Fibroblast of peridontal ligament (primary cell): ENCODE data around the gene RPS28.
A peak's percentile ranks its signal among the peaks of the same experiment; 100 is the strongest.
"Not testable (repeated sequence)": the region's sequence is repeated elsewhere in the genome, so short reads cannot be mapped to it uniquely, and the experiment has no call there.

Experiments used
- DNase-seq: peaks from one replicate; pipeline ENCODE4 v3.0.0-alpha.2; 2010; ENCODE audit errors: extremely low read depth

RPS28 gene

DNA sequence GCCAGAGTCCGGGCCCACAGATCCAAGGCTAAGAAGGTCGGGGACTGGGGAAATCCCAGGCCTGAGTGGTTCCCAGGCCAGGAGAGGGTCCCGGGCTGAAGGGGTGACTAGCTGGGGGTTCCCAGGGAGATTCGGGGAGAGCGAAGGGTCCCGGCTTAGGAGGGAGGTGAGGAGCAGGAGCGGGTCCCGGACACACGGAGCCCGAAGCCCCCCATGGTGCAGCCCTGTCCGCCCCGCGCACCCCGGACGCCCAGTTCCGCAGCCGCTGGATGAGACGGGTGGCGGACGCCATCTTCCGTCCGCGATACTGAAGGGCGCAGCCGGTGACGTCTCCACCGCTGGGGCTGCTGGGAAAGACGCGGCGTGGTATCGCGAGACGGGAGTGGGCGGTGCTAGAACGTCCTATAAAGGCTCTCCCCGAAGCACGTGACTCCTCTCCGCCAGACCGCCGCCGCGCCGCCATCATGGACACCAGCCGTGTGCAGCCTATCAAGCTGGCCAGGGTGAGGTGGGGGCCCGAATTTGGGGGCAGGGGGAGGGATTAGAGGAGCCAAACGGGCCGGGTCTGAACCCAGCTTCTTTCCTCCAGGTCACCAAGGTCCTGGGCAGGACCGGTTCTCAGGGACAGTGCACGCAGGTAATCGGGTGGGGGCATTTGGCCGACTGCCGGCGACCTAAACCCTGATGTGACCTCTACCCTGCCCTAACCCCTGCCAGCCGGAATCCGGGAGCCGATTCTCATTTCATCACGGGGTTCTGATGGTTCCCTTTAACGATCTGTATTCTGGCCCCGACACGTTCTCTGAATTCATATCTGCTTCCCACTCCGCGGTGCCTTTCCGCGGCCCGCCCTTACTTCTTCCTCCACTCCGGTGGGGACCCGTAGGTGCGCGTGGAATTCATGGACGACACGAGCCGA is at the start of gene RPS28, which contains the start of gene NDUFA7:
RPS28 (plus strand) TSS at position 430 of the 919 bp plus-strand sequence; CDS start at position 465, 35 bp downstream.
NDUFA7 (minus strand) TSS at position 309 of the 919 bp plus-strand sequence; CDS start at position 292, 17 bp downstream.
- peak; percentile 96 for DNase-seq

DNA sequence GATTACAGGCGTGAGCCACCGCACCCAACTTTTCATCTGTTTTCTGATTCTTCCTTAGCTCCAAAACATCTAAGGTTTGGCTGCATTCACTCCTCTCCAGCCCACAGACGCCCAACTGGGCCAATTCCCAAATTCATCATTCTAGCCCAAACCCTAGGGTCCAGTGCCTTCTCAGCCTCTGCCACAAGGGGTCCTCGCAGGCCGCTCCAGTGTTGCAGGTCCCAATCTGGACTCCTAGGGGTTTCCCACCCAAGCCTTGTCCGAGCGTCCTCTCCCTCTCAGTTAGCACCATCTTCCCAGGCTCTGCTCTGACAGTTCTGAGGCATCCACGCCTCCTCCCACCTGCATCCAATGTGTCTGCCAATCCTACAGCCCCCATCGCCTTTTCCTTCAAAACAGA is 44.8 kb upstream of the RPS28 start:
- DNase-seq: not testable (repeated sequence)

DNA sequence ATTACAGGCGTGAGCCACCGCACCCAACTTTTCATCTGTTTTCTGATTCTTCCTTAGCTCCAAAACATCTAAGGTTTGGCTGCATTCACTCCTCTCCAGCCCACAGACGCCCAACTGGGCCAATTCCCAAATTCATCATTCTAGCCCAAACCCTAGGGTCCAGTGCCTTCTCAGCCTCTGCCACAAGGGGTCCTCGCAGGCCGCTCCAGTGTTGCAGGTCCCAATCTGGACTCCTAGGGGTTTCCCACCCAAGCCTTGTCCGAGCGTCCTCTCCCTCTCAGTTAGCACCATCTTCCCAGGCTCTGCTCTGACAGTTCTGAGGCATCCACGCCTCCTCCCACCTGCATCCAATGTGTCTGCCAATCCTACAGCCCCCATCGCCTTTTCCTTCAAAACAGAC is 30.0 kb upstream of the RPS28 start:
- DNase-seq: not testable (repeated sequence)

DNA sequence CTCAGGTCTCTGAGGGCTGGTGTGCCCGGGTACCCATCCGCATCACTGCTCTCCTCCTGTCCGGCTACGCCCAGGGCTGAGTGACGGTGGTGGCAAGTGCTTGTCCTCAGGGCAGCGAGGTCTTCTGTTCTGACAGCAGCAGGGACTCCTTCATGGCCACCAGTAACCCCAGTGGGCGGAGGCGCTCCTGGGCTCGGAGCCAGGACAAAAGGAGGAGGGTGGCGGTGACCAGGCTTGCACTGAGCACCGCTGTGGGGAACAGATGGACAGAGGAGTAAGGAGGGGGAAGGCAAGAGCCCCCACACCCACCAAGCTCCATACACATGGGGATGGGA is 19.0 kb upstream of the RPS28 start:
- no peak for DNase-seq

DNA sequence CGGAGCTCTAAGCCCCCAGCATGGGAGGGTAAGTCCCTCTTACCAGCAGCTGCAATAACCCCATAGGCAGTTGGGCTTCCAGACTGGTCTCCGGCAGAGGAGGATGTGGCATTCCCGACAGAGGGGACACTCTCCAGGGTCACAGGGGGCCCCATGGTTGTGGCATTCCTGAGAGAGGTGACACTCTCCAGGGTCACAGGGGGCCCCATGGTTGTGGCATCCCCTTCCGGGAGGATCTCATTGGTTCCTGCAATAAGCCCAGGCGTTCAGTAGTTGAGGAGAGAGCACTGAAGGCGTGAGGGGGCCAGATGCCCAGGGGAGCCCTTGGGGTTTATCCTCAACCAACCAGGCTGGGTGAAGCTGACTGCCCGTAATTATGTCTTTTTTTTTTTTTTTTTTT is 18.6 kb upstream of the RPS28 start:
- no peak for DNase-seq

DNA sequence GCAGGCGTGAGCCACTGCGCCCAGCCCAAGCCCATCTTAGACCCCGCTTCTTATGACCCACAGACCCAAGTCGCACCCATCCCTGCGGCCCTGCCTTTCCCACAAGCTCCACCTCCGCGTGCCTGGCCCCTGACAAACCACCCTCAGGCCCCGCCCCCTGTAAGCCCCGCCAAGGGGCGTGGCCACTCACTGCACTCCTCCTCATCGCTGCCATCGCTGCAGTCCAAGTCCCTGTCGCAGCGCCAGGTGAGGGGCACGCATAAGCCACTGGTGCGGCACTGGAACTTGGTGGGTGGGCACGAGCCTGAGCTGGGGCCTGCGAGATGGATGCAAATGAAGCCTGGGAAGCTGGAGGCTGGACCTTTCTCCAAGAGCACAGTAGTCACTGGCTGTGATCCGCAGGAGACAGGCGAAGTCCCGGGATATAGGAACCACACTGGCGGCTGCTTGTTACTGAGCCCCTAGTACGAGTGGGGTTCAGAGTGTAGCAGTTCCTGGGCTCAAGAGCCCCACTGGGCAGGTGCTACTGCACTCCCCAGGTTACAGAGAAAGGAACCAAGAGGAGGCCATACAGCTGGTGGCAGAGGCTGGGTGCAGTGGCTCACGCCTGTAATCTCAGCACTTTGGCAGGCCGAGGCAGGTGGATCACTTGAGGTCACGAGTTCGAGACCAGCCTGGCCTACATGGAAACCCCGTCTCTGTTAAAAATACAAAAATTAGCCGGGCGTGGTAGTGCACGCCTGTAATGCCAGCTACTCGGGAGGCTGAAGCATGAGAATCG is 16.3 kb upstream of the RPS28 start:
- no peak for DNase-seq

DNA sequence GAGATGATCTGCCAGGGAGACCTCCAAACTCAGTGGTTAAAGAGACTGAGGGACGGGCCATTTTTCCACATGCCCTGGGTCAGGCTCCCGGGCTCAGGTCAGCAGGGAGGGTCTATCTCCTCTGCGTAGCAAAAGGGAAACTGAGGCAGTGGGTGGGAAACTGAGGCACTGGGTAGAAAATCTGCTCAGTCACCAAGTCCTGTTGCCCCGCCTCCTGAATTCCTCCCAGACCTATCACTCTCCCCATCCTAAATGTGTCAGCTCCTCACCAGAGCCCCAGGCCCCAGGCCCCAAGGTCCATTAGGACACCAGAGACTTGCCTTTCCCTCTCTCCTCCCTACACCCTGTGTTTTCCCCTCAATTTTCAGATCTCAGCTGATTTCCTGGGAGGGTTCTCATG is 15.5 kb upstream of the RPS28 start:
- DNase-seq: no peak

DNA sequence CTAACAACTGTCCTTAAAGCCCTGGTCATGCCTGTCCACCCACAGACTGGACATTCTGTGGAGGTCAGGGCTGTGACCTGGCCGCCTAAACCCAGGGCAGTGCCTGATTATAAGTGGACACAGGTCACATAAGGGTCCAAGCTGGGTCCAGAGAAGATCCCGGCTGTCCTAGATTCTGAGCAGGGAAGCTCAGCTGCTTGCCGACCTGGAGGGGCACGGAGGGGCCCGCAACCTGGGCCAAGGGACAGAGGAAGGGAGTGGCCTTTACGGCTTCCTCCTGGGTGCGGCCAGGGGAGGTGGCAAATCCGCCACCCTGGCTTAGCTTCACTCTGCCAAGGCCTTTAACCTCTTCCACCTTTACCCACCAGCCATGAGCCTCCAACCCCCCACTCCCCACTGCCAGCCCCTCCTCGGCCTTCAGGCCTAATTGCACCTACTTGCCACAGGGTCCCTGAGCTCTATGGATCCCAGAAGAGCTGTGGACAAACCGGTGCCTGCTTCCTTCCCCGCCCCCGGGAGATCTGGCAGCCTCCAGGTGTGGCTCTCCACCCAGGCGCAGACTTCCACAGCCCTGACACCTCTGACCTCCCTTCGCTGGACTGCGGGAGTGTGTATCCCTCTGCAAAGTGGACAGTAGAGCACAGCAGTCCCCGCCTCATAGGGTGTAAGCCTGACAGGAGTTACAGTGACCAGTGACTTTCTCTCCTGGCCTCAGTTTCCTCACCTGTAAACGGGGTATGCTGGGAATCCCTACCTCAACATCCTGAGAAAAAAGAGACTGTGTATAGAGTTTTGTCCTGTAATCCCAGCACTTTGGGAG is 14.9 kb upstream of the RPS28 start:
- no peak for DNase-seq

DNA sequence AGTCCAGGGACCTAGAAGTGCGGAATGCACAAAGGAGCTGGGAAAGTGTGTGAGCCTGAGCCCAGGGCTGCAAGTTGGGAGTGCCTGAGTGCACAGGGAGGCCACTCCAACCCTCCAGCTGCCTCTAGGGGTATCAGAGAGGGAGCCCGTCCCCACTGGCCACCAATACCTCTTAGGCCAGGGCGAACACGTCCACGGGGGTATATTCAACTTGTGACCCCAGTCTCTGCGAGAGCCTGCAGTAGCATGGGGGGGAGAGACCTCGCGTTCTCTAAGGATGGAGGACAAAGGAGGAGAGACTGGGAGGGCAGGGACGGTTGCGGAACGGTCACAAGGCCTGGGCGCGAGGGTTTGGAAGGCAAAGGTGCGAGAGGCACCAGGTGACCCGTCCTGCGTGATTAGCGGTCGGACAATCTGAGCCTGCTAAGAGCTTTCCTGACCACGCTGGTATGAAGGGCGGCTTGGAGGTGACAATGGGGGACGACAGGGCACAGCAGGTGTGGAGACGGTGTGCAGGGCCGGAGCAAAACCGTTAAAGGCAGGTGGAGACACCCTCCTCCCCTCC is 13.8 kb upstream of the RPS28 start:
- no peak for DNase-seq

DNA sequence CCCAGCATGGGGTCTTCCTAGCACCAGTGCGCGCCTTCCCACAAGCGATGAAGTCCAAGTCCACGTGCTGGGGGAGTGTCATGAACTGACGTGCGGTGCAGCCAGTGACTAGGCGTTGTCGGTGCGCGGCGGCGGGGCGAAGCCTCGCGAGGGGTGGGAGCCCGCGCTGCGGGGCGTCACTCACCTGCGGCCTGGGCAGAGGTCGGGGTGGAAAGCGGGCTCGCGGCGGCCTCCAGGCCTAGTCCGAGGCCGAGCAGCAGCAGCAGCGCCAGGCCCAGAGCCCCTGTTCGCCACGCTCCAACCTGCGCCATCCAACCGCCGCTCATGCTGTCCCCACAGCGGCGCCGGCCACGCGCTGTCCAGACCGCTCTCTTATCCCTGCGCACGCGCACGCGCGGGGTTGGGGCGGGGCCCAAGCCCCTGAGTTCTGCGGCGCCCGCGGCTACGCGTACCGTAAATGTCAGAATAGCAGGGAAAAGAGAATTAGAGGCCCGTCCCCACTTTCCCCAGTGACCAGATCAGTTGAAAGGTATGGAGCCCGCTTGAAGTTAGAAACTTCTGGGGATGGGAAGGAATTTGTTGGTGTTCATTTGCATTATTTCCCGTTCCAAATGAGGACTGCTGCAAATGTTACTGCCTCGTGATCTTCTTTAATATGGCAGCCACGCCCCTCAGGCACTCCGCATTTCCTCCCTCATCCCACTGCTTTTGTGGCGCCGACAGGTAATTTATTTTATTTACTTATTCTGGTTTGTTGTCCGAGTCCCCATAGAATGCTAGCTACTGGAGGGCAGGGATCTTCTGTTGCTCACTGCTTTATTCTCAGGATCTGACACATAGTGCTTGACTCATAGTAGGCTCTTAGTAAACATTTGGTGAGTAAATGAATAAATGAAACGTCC is 13.1 kb upstream of the RPS28 start, which contains the start of gene CD320:
CD320 (minus strand) TSS at position 394 of the 902 bp plus-strand sequence; CDS start at position 326, 68 bp downstream.
- DNase-seq: peak; percentile 86

DNA sequence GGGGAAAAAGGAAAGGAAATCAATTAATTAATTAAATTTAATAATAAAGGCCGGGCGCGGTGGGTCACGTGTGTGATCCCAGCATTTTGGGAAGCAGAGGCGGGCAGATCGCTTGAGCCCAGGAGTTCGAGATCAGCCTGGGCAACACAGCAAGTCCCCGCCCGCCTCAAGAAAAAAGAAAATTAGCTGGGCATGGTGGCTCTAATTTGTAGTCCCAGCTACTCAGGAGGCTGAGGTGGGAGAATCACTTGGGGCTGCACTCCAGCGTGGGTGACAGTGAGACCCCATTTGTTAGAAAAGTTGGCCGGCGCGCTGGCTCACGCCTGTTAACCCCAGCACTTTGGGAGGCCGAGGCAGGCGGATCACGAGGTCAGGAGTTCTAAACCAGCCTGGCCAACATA is 12.4 kb upstream of the RPS28 start:
- DNase-seq: no peak

DNA sequence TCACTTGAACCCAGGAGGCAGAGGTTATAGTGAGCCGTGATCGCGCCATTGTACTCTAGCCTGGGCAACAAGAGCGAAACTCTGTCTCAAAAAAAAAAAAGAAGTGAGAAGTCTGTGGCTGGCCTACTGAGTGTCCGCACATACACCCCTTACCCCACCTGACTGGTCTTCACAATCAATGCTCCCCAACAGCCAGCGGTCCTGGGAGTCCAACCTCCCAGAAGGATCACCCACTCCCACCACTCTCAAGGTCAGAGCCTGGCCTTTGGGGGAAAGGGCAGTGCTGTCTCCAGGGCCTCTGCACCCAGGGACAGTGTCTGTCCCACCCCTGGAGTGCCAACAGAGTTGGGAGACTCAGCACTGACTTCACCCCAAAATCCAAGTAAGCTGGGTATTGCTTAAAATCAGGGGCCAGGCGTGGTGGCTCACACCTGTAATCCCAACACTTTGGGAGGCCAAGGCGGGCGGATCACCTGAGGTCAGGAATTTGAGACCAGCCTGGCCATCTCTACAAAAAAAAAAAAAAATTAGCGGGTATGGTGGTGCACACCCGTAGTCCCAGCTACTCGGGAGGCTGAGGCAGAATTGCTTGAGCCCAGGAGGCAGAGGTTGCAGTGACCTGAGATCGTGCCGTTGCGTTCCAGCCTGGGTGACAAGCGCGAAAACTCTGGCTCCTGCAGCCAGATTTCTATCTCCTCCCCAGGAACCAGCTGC is 10.8 kb upstream of the RPS28 start:
- DNase-seq: no peak

DNA sequence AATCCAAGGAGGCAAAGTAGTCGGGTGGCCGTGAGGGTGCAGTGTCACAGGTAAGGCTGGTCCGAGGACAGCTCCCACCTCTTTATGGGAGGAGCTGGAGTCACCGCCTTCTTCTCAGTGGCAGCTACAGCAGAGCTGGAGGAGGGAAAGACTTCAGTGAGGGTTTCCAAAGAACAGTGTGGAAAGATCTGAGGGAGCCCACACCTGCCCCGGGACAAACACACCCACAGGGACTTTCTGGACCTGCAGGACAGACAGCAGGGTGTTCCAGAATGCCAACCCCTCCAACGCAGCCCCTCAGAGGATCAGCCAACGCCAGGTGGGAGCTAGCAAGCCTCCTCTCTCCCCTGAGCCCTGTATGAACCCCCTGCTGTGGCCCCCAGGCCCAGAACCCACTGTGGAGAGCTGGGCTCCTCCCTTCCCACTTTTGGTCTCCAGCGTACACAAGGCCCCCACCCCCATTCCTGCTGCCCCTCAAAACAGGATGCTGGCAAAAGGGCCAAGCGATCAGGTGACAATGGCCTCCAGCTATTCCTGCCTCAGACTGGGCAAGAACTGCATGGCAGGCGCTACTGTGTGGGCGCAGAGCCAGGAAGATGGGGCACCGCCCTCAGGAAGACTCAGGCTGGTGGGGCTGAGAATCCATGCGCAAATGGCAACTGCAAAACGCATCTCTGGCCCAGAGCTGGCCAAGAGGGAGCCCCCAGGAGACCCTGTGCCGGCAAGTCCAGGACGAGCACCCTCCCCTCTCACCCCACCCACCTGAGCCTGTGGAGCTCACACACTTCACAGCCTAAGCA is 9.6 kb upstream of the RPS28 start:
- DNase-seq: no peak

DNA sequence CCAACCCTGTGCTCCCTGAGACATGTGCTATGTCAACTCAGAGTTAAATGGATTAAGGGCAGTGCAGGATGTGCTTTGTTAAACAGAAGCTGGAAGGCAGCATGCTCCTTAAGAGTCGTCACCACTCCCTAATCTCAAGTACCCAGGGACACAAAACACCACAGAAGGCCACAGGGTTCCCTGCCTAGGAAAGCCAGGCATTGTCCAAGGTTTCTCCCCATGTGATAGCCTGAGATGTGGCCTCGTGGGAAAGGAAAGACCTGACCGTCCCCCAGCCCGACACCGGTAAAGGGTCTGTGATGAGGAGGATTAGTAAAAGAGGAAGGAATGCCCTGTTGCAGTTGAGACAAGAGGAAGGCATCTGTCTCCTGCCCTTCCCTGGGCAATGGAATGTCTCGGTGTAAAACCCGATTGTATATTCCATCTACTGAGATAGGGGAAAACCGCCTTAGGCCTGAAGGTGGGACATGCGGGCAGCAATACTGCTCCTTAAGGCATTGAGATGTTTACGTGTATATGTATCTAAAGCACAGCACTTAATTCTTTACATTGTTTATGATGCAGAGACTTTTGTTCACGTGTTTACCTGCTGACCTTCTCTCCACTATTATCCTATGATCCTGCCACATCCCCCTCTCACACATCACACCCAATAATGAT is 6.2 kb upstream of the RPS28 start:
- DNase-seq: not testable (repeated sequence)

DNA sequence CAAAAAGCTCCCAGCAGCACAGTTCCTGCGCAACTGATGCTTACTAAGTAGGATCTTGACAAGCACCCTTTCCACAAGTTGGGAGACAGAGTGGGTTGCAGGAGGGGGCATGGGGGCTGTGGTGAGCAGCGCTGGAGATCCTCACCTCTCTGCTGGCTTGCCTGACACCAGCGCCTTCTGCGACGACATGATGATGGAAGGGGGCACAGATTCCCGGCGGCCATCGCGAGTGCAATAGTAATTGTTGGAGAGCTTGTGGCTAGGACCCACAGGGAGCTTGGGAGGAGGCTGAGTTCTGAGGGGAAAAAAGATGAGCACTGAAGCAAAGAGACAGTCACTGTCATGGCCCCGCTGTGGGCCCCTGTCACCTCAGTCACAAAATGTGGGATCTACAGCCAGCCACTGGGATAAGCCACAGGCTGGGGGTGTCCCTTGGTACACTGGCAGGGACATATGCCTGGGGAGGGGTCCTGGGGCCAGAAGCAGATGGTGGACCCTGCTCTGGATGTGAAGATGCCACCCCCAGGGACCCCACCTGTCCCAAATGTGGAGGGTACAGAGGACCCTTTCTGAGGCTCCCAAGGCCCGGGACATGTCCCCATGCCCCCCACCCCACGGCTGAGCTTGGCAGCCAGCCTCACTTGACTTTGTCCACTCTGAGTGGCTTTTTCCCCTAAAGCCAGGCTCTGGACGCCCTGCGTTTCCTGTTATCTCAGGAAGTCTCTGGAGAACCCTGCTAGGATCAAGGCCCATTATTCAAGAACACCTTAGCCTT is 4.8 kb upstream of the RPS28 start:
- no peak for DNase-seq

DNA sequence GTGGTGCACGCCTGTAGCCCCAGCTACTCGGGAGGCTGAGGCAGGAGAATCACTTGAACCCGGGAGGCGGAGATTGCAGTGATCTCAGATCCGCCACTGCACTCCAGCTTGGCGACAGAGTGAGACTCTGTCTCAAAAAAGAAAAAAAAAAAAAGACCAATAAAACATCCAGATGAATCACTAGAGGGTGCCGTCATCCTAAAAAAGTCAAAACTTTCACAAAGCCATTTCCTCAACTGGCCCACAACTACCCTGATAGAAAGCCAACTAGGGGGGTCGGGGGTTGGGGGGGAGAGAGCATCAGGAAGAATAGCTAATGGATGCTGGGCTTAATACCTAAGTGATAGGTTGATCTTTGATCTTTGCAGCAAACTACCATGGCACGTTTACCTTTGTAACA is 2.5 kb upstream of the RPS28 start:
- DNase-seq: peak; percentile 32

DNA sequence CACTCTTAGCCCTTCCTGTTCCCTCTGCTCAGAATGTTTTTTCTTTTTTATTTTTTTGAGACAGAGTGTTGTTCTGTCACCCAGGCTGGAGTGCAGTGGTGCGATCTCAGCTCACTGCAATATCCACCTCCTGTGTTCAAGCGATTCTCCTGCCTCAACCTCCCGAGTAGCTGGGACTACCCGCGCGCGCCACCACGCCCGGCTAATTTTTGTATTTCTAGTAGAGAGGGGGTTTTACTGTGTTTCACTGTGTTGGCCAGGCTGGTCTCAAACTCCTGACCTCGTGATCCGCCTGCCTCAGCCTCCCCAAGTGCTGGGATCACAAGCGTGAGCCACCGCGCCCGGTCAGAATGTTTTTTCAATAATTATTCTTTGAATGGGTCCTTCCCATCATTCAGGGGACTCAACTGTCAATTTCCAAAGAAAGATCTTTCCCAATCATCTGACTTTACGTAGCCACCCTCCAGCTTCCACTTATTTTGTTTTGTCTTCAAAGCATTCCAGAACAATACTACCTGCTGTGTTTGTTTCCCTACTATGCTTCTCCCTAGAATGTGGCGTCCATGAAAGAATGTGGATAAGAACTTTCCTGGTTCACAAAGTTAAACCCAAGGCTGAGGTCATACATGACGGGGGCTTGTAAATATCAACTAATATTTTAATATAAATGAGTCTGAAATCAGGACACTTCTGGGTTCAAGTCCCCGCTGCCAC is 1.3 kb upstream of the RPS28 start:
- no peak for DNase-seq
